H1 (cell line): Measurements from ENCODE around the gene CTPS1. TPM values are rescaled to one million over a fixed set of nuclear protein-coding genes. Genes with fewer than 3 reads are reported as not detected.

Experiments used
- CTCF ChIA-PET: fragments of 300-600 bp; sonication (Branson Sonifier 250); formaldehyde crosslinking; loops from one replicate; lab custom pipeline; 2021; ENCODE audit not compliant: partially characterized antibody; lab: Charles Lee
- POLR2A ChIA-PET: fragments of 300-600 bp; sonication (Branson Sonifier 250); formaldehyde crosslinking; loops from one replicate; lab custom pipeline; 2021; ENCODE audit warnings: inconsistent platforms; ENCODE audit not compliant: partially characterized antibody; lab: Charles Lee
- DNase-seq, 2 experiments: peaks; one replicate each; pipeline versions ENCODE4 v3.0.0 to v3.0.0-alpha.2; 2010 to 2022; ENCODE audit warnings: low spot score in 2 of 2, low read depth in 1 of 2, mixed read lengths in 1 of 2
- FAIRE-seq: peaks from 2 replicates; lab custom pipeline; 2011; peaks lifted over from hg19 to GRCh38; lab: Jason Lieb, UNC
- H2AFZ ChIP-seq: 2 replicates; pipeline ENCODE4 v1.8.1; 2012; ENCODE audit warnings: low read length, inconsistent platforms
- H2AK5ac ChIP-seq: 2 replicates; pipeline ENCODE4 v1.6.1; 2013; ENCODE audit warnings: low read depth, low read length
- H2BK120ac ChIP-seq: replicated peaks from 2 replicates; pipeline ENCODE3; 2013; ENCODE audit warnings: low read depth, low read length, inconsistent platforms
- H2BK12ac ChIP-seq: 2 replicates; pipeline ENCODE4 v1.6.1; 2013; ENCODE audit warnings: low read depth, low read length
- H2BK15ac ChIP-seq: 2 replicates; pipeline ENCODE4 v1.6.1; 2013; ENCODE audit warnings: low read length
- H2BK20ac ChIP-seq: 2 replicates; pipeline ENCODE4 v1.6.1; 2013; ENCODE audit warnings: low read length
- H2BK5ac ChIP-seq: 2 replicates; pipeline ENCODE4 v1.6.1; 2013; ENCODE audit warnings: low read depth, low read length
- H3K14ac ChIP-seq: 2 replicates; pipeline ENCODE4 v1.6.1; 2013; ENCODE audit warnings: inconsistent platforms; ENCODE audit not compliant: insufficient read length
- H3K18ac ChIP-seq: 2 replicates; pipeline ENCODE4 v1.6.1; 2013; ENCODE audit warnings: low read length; ENCODE audit errors: extremely low read depth
- H3K23ac ChIP-seq: 2 replicates; pipeline ENCODE4 v1.6.1; 2013; ENCODE audit warnings: inconsistent platforms; ENCODE audit not compliant: insufficient read length
- H3K23me2 ChIP-seq: 2 replicates; pipeline ENCODE4 v1.6.1; 2013; ENCODE audit warnings: low read depth, low read length
- H3K27ac ChIP-seq: 2 replicates; pipeline ENCODE4 v1.6.1; 2011; ENCODE audit warnings: low read depth, low read length, inconsistent platforms
- H3K27me3 ChIP-seq, 4 experiments: replicated peaks in 1 of 4; 1 replicate in 1 of 4; 2 replicates in 3 of 4; pipeline versions ENCODE4 v1.6.1 to v1.8.1; 2011 to 2013; ENCODE audit warnings: low read length in 3 of 4, mild to moderate bottlenecking in 3 of 4, inconsistent platforms in 2 of 4, mixed read lengths in 2 of 4, moderate library complexity in 1 of 4; ENCODE audit not compliant: control insufficient read depth in 3 of 4, insufficient read depth in 3 of 4; ENCODE audit errors: extremely low read depth in 1 of 4
- H3K36me3 ChIP-seq, 4 experiments: 2 replicates each; pipeline versions ENCODE4 v1.6.1 to v1.8.1; 2011 to 2013; ENCODE audit warnings: mild to moderate bottlenecking in 4 of 4, low read length in 3 of 4, moderate library complexity in 2 of 4, control low read depth in 1 of 4, inconsistent platforms in 1 of 4; ENCODE audit not compliant: insufficient read depth in 4 of 4, control insufficient read depth in 2 of 4
- H3K4ac ChIP-seq: replicated peaks from 2 replicates; pipeline ENCODE3; 2013; ENCODE audit warnings: low read length, low read depth, mixed read lengths, inconsistent platforms; ENCODE audit not compliant: insufficient read length
- H3K4me1 ChIP-seq, 4 experiments: replicated peaks in 1 of 4; 1 replicate in 1 of 4; 2 replicates in 3 of 4; pipeline versions ENCODE4 v1.6.1 to v1.8.1; 2011 to 2013; ENCODE audit warnings: low read length in 3 of 4, inconsistent platforms in 2 of 4, mixed read lengths in 1 of 4; ENCODE audit not compliant: insufficient read depth in 4 of 4, control insufficient read depth in 3 of 4
- H3K4me2 ChIP-seq, 2 experiments: 2 replicates each; pipeline versions ENCODE4 v1.6.1 to v1.8.1; 2011 to 2013; ENCODE audit warnings: low read depth in 2 of 2, low read length in 2 of 2, control low read depth in 1 of 2, inconsistent platforms in 1 of 2, mild to moderate bottlenecking in 1 of 2; ENCODE audit not compliant: insufficient read depth in 1 of 2
- H3K4me3 ChIP-seq, 4 experiments: fragments of 200-600, 300-600 bp in 1 of 4; sonication (generic), shearing (Covaris generic), sonication (Bioruptor Twin) in 1 of 4; 2 replicates each; pipeline versions ENCODE4 v1.5.1 to v1.8.1; 2011 to 2016; ENCODE audit warnings: low read length in 4 of 4, low read depth in 3 of 4, control low read depth in 2 of 4, inconsistent platforms in 2 of 4, mild to moderate bottlenecking in 2 of 4, mixed read lengths in 1 of 4, moderate library complexity in 1 of 4; ENCODE audit not compliant: insufficient read depth in 2 of 4; ENCODE audit errors: extremely low read depth in 1 of 4
- H3K56ac ChIP-seq: replicated peaks from 2 replicates; pipeline ENCODE3; 2013; ENCODE audit warnings: low read depth, mild to moderate bottlenecking, mixed read lengths, low read length, inconsistent platforms; ENCODE audit not compliant: insufficient read length
- H3K79me1 ChIP-seq: 2 replicates; pipeline ENCODE4 v1.6.1; 2013; ENCODE audit warnings: low read depth, low read length, control low read depth
- H3K79me2 ChIP-seq, 2 experiments: 2 replicates each; pipeline versions ENCODE4 v1.6.1 to v1.8.1; 2012 to 2013; ENCODE audit warnings: low read length in 2 of 2, mild to moderate bottlenecking in 2 of 2, inconsistent platforms in 1 of 2; ENCODE audit not compliant: insufficient read depth in 2 of 2, control insufficient read depth in 1 of 2
- H3K9ac ChIP-seq, 4 experiments: replicated peaks in 1 of 4; 1 replicate in 1 of 4; 2 replicates in 3 of 4; pipeline versions ENCODE4 v1.6.1 to v1.8.1; 2011 to 2013; ENCODE audit warnings: low read depth in 3 of 4, low read length in 3 of 4, control low read depth in 2 of 4, mild to moderate bottlenecking in 2 of 4, moderate library complexity in 2 of 4, inconsistent platforms in 1 of 4; ENCODE audit errors: extremely low read depth in 1 of 4
- H3K9me3 ChIP-seq, 2 experiments: 2 replicates each; pipeline versions ENCODE4 v1.6.1 to v1.8.1; 2012 to 2013; ENCODE audit warnings: mild to moderate bottlenecking in 2 of 2, moderate library complexity in 2 of 2, control low read depth in 1 of 2, inconsistent platforms in 1 of 2, low read depth in 1 of 2, low read length in 1 of 2, mixed read lengths in 1 of 2; ENCODE audit not compliant: insufficient read depth in 2 of 2
- H4K20me1 ChIP-seq, 2 experiments: replicated peaks in 1 of 2; 2 replicates each; pipeline versions ENCODE3 to v1.8.1; 2011 to 2013; ENCODE audit warnings: inconsistent platforms in 2 of 2, low read length in 2 of 2, mild to moderate bottlenecking in 1 of 2; ENCODE audit not compliant: insufficient read depth in 2 of 2, control insufficient read depth in 1 of 2
- H4K5ac ChIP-seq: 2 replicates; pipeline ENCODE4 v1.6.1; 2013; ENCODE audit warnings: low read length, low read depth, mixed read lengths, inconsistent platforms; ENCODE audit not compliant: insufficient read length
- H4K8ac ChIP-seq: 2 replicates; pipeline ENCODE4 v1.8.0; 2013; ENCODE audit warnings: mild to moderate bottlenecking, moderate library complexity, low read length, inconsistent platforms; ENCODE audit not compliant: insufficient read depth; ENCODE audit errors: extremely low read depth
- H4K91ac ChIP-seq: replicated peaks from 2 replicates; pipeline ENCODE3; 2013; ENCODE audit warnings: low read length, mixed read lengths, inconsistent platforms; ENCODE audit not compliant: insufficient read length
- CREB1 ChIP-seq: IDR thresholded peaks from 2 replicates; pipeline ENCODE4 v1.6.1; 2012; ENCODE audit warnings: inconsistent platforms
- CTCF ChIP-seq, 3 experiments: IDR thresholded peaks; 1 replicate in 2 of 3; 2 replicates in 1 of 3; pipeline versions ENCODE4 v1.5.1 to v1.6.1; 2011; ENCODE audit warnings: low read length in 3 of 3, mild to moderate bottlenecking in 3 of 3, inconsistent platforms in 2 of 3, low read depth in 1 of 3, moderate library complexity in 1 of 3; ENCODE audit not compliant: insufficient read depth in 1 of 3; ENCODE audit errors: control extremely low read depth in 1 of 3
- E2F6 ChIP-seq: IDR thresholded peaks from 2 replicates; pipeline ENCODE4 v1.6.1; 2012; ENCODE audit warnings: inconsistent platforms
- POU5F1 ChIP-seq: IDR thresholded peaks from 2 replicates; pipeline ENCODE4 v1.6.1; 2011; ENCODE audit warnings: low read depth, mild to moderate bottlenecking, low read length, moderate library complexity
- RAD21 ChIP-seq, 2 experiments: IDR thresholded peaks in 1 of 2; conservative IDR thresholded peaks in 1 of 2; 2 replicates each; pipeline ENCODE4 v1.6.1; 2011; ENCODE audit warnings: low read depth in 2 of 2, low read length in 2 of 2, improper control_type of control experiment in 1 of 2, inconsistent platforms in 1 of 2, mild to moderate bottlenecking in 1 of 2, moderate library complexity in 1 of 2
- TCF12 ChIP-seq: IDR thresholded peaks from 2 replicates; pipeline ENCODE4 v1.6.1; 2011; ENCODE audit warnings: low read depth, mild to moderate bottlenecking, low read length
- TEAD4 ChIP-seq: IDR thresholded peaks from 2 replicates; pipeline ENCODE4 v1.6.1; 2012; ENCODE audit warnings: low read depth, low read length, inconsistent platforms, mixed read lengths
- USF2 ChIP-seq: IDR thresholded peaks from 2 replicates; pipeline ENCODE4 v1.6.1; 2011; ENCODE audit warnings: low read length, improper control_type of control experiment
- WGBS, 2 experiments: shearing (Covaris generic) in 1 of 2; methylation state at CpG; one replicate each; pipeline versions ENCODE4 v1.1.6 to v1.1.7; 2013 to 2015; ENCODE audit warnings: low lambda C conversion rate in 2 of 2, mixed read lengths in 2 of 2, inconsistent platforms in 1 of 2, low coverage in 1 of 2, missing lambda C conversion rate in 1 of 2; ENCODE audit not compliant: insufficient replicate concordance in 2 of 2, insufficient coverage in 1 of 2, insufficient read length in 1 of 2; ENCODE audit errors: extremely low coverage in 1 of 2, missing lambda C conversion rate in 1 of 2; 5-methylcytosine and 5-hydroxymethylcytosine counted together
- polyA plus RNA-seq, 7 experiments: library from polyadenylated mRNA; depleted of rRNA in 3 of 7; stranded (reverse) in 5 of 7; unstranded in 2 of 7; fragments of >200 nt in 5 of 7; fragments of 200-250 nt in 2 of 7; gene quantifications; 1 replicate in 5 of 7; 2 replicates in 1 of 7; 4 replicates in 1 of 7; pipeline versions ENCODE4 v1.2.1 to v1.2.3, GENCODE V29; 2011 to 2013; ENCODE audit warnings: missing spikeins in 2 of 7, mixed read lengths in 2 of 7
- total RNA-seq: library from RNA; stranded (reverse); fragmentation: NEBNext Ultra II Directional; extraction: Animal tissue kit (Norgen Biotek cat#: 25700); gene quantifications from 2 replicates; pipeline ENCODE4 v1.2.1, GENCODE V29; 2021

The CTPS1 gene
- total and polyA plus RNA-seq, 2 of the 8 experiments (the other 6 are each of a cell fraction or from before 2014, with no cell fraction given): 35.5 to 103 TPM

GRCh38 chr1:41003640-41004220, 24.2 kb downstream of the CTPS1 start:
- H4K20me1 ChIP-seq: peaks cover 0 to 10% of the 10 kb centered on the region in 2 experiments
- TF ChIP-seq CREB1: no peak
- TF ChIP-seq TEAD4: no peak
- no peak for TF ChIP-seq TCF12
- peak; percentile 18 to 24; a peak in 2 of 4 replicates for TF ChIP-seq RAD21 (IDR thresholded peaks at IDR 0.05 in 1 of 2, conservative IDR thresholded peaks at IDR 0.05 in 1 of 2; ENCODE audit: low read depth in 2 of 2, low read length in 2 of 2)
- no peak for TF ChIP-seq POU5F1
- peak; percentile 27 to 35 (median 28) for TF ChIP-seq CTCF (IDR thresholded peaks at IDR 0.05; ENCODE audit: control extremely low read depth in 1 of 3, insufficient read depth in 1 of 3, low read depth in 1 of 3, low read length in 3 of 3)
- 0 out of 2 replicates have a peak, but pooled peaks have one; percentile 27 for TF ChIP-seq USF2
- no peak for TF ChIP-seq E2F6

More at GRCh38 chr1:41003640-41004220, 24.2 kb downstream of the CTPS1 start:
- FAIRE-seq (no peak), DNase-seq (no peak)
- ChIA-PET POLR2A (interaction anchor here (1.4 to 4.6 kb wide), 5 partner anchors 12 to 24 kb away, joined by 4 to 17 read pairs (median 10); partner anchors contain the start of genes CTPS1 and SLFNL1), CTCF (interaction anchor here (0.7 to 1.7 kb wide), 11 partner anchors 10 to 374 kb away, joined by 3 to 5 read pairs (median 4); partner anchors contain the start of gene CTPS1)
- Histone ChIP-seq H3K9me3 (no peaks in the 10 kb centered on the region), H2AK5ac (no peak overlapping the region), H3K4me3 (no peak overlapping the region), H3K4ac (no peak overlapping the region), H3K23me2 (no peaks in the 10 kb centered on the region), H3K79me2 (no peaks in the 10 kb centered on the region), H2AFZ (no peak overlapping the region), H3K27me3 (no peaks in the 10 kb centered on the region), H3K36me3 (peaks cover 52 to 96% (median 89%) of the 10 kb centered on the region in 4 experiments), H4K8ac (no peak overlapping the region), H2BK12ac (no peak overlapping the region), H2BK120ac (no peak overlapping the region), H3K14ac (no peak overlapping the region), H3K79me1 (peaks cover 3% of the 10 kb centered on the region; the same call in 1 of the 2 replicates), H3K27ac (no peak overlapping the region), H3K18ac (no peak overlapping the region), H2BK20ac (no peak overlapping the region), H4K5ac (no peak overlapping the region), H2BK15ac (no peak overlapping the region), H3K23ac (no peak overlapping the region), H3K56ac (no peak overlapping the region), H2BK5ac (no peak overlapping the region), H3K4me1 (no peaks in the 10 kb centered on the region), H3K4me2 (no peak overlapping the region), H4K91ac (no peak overlapping the region), H3K9ac (no peak overlapping the region)
- 90% methylated on average over 11 of the region's 11 CpGs; no CpG with 5 or more reads in 1 of the 2 experiments for WGBS, 2 experiments
